Measurements from ENCODE around the gene COX19. TPM values are rescaled to one million over a fixed set of nuclear protein-coding genes. Genes with fewer than 3 reads are reported as not detected.

The COX19 gene
- total RNA-seq, 1 experiment from 2014 or later: 28.9 TPM

GRCh38 chr7:1015196-1016121 is 40.1 kb upstream of the COX19 start:
- Histone ChIP-seq H3K9me3 (ENCODE audit: insufficient read depth, low read depth) (no peaks in the 10 kb centered on the region), H3K4me2 (no peak overlapping the region), H4K20me1 (ENCODE audit: insufficient read depth) (peaks cover 15% of the 10 kb centered on the region), H3K79me2 (ENCODE audit: low read depth) (no peaks in the 10 kb centered on the region), H3K27me3 (ENCODE audit: insufficient read depth, low read depth) (no peaks in the 10 kb centered on the region), H3K27ac (no peak overlapping the region), H3K4me1 (replicated peaks; ENCODE audit: insufficient read depth) (no peaks in the 10 kb centered on the region), H2AFZ (no peak overlapping the region), H3K36me3 (ENCODE audit: low read depth) (no peaks in the 10 kb centered on the region), H3K4me3 (no peak overlapping the region), H3F3A (ENCODE audit: insufficient read depth, low read depth) (peaks cover 5% of the 10 kb centered on the region), H3K9me2 (ENCODE audit: insufficient read depth) (no peaks in the 10 kb centered on the region)
- DNase-seq: no peak
- intact Hi-C loops (cut with micrococcal nuclease; ENCODE audit: unreplicated experiment): no loop called here
- BruUV-seq (replicated peaks): no TSS peak
- ChIA-PET POLR2A (ENCODE audit: unreplicated experiment) (no interaction called here), CTCF (no interaction called here)
- no peak for TF ChIP-seq CTCF (conservative IDR thresholded peaks at IDR 0.05)
- no peak for TF ChIP-seq EZH2 (IDR thresholded peaks at IDR 0.05; ENCODE audit: low read depth)

- Histone ChIP-seq H3K9me3 (ENCODE audit: insufficient read depth, low read depth) (no peaks in the 10 kb centered on the region), H3K9me2 (ENCODE audit: insufficient read depth) (no peaks in the 10 kb centered on the region), H3K36me3 (ENCODE audit: low read depth) (no peaks in the 10 kb centered on the region), H3K4me1 (replicated peaks; ENCODE audit: insufficient read depth) (no peaks in the 10 kb centered on the region), H4K20me1 (ENCODE audit: insufficient read depth) (peaks cover 15% of the 10 kb centered on the region), H3K27ac (no peak overlapping the region), H3F3A (ENCODE audit: insufficient read depth, low read depth) (peaks cover 5% of the 10 kb centered on the region), H3K27me3 (ENCODE audit: insufficient read depth, low read depth) (no peaks in the 10 kb centered on the region), H3K4me2 (no peak overlapping the region), H2AFZ (no peak overlapping the region), H3K4me3 (no peak overlapping the region), H3K79me2 (ENCODE audit: low read depth) (no peaks in the 10 kb centered on the region)
- intact Hi-C loops (cut with micrococcal nuclease; ENCODE audit: unreplicated experiment): no loop called here
- ChIA-PET POLR2A (ENCODE audit: unreplicated experiment) (no interaction called here), CTCF (no interaction called here)
- TF ChIP-seq EZH2 (IDR thresholded peaks at IDR 0.05; ENCODE audit: low read depth) (no peak), CTCF (conservative IDR thresholded peaks at IDR 0.05) (no peak)
- no peak for DNase-seq
- no TSS peak for BruUV-seq (replicated peaks)
Measured at GRCh38 chr7:1014681-1015080, 39.3 kb upstream of the COX19 start.

GRCh38 chr7:1013581-1013980 is 38.2 kb upstream of the COX19 start:
- no peak overlapping the region for H3K4me2 ChIP-seq
- no peaks in the 10 kb centered on the region for H3K4me1 ChIP-seq (replicated peaks; ENCODE audit: insufficient read depth)
- H2AFZ ChIP-seq: no peak overlapping the region
- ChIA-PET CTCF (no interaction called here), POLR2A (ENCODE audit: unreplicated experiment) (no interaction called here)
- H3K9me2 ChIP-seq (ENCODE audit: insufficient read depth): no peaks in the 10 kb centered on the region
- no peak overlapping the region for H3K27ac ChIP-seq
- no peaks in the 10 kb centered on the region for H3K36me3 ChIP-seq (ENCODE audit: low read depth)
- H3K9me3 ChIP-seq (ENCODE audit: insufficient read depth, low read depth): no peaks in the 10 kb centered on the region
- no peak for TF ChIP-seq CTCF (conservative IDR thresholded peaks at IDR 0.05)
- peaks cover 15% of the 10 kb centered on the region for H3F3A ChIP-seq (ENCODE audit: insufficient read depth, low read depth)
- DNase-seq: no peak
- H3K79me2 ChIP-seq (ENCODE audit: low read depth): no peaks in the 10 kb centered on the region
- peaks cover 15% of the 10 kb centered on the region for H4K20me1 ChIP-seq (ENCODE audit: insufficient read depth)
- no peak overlapping the region for H3K4me3 ChIP-seq
- intact Hi-C loops (cut with micrococcal nuclease; ENCODE audit: unreplicated experiment): no loop called here
- BruUV-seq (replicated peaks): no TSS peak
- no peaks in the 10 kb centered on the region for H3K27me3 ChIP-seq (ENCODE audit: insufficient read depth, low read depth)
